Measurements from ENCODE around the gene RIPOR2.

- TF ChIP-seq BACH1 (IDR thresholded peaks at IDR 0.05; ENCODE audit: borderline replicate concordance) = no peak
- no peak for TF ChIP-seq POLR2A (IDR thresholded peaks at IDR 0.05; ENCODE audit: low read depth, low read length)
- no peak for TF ChIP-seq POLR2AphosphoS5 (IDR thresholded peaks at IDR 0.05; ENCODE audit: low read length)
- TF ChIP-seq TARDBP (IDR thresholded peaks at IDR 0.05; ENCODE audit: borderline replicate concordance) = no peak
- no peak for TF ChIP-seq MTA3 (IDR thresholded peaks at IDR 0.05; ENCODE audit: borderline replicate concordance, low read length)
- no peak for TF ChIP-seq POLR2AphosphoS2 (IDR thresholded peaks at IDR 0.05; ENCODE audit: low read depth, low read length)
- TF ChIP-seq SRF (IDR thresholded peaks at IDR 0.05; ENCODE audit: low read depth in 2 of 2, low read length in 2 of 2) = no peak
- no peak for TF ChIP-seq NR2F1 (conservative IDR thresholded peaks at IDR 0.05)
Measured at GRCh38 chr6:24838994-24839393, 96.8 kb downstream of the RIPOR2 start.
